Measurements from ENCODE around the gene KLK1. TPM values are rescaled to one million over a fixed set of nuclear protein-coding genes. Genes with fewer than 3 reads are reported as not detected.

Gene KLK1
- total RNA-seq, 1 donor from 2014 or later = not detected

DNA sequence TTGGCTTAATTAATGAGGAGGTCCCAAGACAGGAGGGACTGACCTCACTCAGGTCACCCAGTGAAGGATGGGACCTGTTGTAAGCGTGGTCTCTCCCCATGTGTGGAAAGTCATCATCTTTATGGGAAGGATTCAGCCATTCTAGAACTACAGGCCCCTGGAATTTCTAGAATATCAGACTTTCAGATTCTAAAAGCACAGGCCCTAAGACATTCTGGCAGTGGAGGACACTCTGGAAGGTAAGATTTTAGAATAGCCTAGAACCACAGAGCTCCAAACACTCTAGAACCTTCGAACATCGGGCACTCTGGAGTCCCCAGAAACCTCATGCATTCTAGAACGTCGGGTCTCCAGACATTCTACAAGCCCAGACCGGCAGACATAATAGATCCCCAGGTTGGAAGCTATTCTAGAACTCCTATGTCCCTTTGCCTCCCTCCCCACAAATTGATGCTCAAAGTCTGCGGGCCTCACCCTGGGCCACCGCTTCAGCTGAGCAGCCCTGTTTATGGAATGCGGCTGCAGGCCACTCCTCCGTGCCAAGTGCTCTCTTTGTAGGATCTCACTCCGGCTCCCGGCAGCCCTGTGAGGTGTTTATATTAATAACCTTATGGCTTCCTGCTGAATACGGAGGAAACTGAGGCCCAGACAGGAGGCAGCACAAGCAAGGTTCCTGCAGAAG lies 11.7 kb upstream of the KLK1 start:
- H3K27me3 ChIP-seq (ENCODE audit: control insufficient read depth, insufficient read depth, low read length) = peaks cover 4% of the 10 kb centered on the region
- peak overlapping the region; percentile 65 for H3K4me3 ChIP-seq (ENCODE audit: low read depth, low read length)
- DNase-seq (ENCODE audit: low read depth) = no peak
- no peaks in the 10 kb centered on the region for H3K36me3 ChIP-seq (ENCODE audit: control insufficient read depth, insufficient read depth, low read length)
- TF ChIP-seq, protein P1, sequence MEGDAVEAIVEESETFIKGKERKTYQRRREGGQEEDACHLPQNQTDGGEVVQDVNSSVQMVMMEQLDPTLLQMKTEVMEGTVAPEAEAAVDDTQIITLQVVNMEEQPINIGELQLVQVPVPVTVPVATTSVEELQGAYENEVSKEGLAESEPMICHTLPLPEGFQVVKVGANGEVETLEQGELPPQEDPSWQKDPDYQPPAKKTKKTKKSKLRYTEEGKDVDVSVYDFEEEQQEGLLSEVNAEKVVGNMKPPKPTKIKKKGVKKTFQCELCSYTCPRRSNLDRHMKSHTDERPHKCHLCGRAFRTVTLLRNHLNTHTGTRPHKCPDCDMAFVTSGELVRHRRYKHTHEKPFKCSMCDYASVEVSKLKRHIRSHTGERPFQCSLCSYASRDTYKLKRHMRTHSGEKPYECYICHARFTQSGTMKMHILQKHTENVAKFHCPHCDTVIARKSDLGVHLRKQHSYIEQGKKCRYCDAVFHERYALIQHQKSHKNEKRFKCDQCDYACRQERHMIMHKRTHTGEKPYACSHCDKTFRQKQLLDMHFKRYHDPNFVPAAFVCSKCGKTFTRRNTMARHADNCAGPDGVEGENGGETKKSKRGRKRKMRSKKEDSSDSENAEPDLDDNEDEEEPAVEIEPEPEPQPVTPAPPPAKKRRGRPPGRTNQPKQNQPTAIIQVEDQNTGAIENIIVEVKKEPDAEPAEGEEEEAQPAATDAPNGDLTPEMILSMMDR (IDR thresholded peaks at IDR 0.05; ENCODE audit: insufficient read depth, low read length, poor library complexity, severe bottlenecking) = no peak

DNA sequence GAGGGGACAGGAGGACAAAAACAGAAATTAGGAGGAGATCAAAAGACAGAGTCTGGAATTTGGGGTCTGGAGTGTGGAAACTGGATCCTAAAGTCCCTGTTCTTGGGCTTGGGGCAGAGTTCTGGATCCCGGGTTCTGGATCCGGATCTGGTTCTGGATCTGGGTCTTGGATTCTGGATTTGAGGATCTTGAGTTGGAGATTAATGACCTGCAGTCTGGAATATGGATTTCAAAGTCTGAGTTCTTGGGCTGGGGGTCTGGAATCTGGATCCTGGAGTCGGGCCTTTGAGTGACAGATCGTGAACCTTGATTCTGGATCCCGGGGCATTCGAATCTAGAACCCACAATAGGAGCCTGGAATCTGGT lies 10.2 kb upstream of the KLK1 start:
- peaks cover 4% of the 10 kb centered on the region for H3K27me3 ChIP-seq (ENCODE audit: control insufficient read depth, insufficient read depth, low read length)
- DNase-seq (ENCODE audit: low read depth) = no peak
- H3K36me3 ChIP-seq (ENCODE audit: control insufficient read depth, insufficient read depth, low read length) = no peaks in the 10 kb centered on the region
- TF ChIP-seq, protein P1 (IDR thresholded peaks at IDR 0.05; ENCODE audit: insufficient read depth, low read length, poor library complexity, severe bottlenecking) = no peak
- H3K4me3 ChIP-seq (ENCODE audit: low read depth, low read length) = no peak overlapping the region

DNA sequence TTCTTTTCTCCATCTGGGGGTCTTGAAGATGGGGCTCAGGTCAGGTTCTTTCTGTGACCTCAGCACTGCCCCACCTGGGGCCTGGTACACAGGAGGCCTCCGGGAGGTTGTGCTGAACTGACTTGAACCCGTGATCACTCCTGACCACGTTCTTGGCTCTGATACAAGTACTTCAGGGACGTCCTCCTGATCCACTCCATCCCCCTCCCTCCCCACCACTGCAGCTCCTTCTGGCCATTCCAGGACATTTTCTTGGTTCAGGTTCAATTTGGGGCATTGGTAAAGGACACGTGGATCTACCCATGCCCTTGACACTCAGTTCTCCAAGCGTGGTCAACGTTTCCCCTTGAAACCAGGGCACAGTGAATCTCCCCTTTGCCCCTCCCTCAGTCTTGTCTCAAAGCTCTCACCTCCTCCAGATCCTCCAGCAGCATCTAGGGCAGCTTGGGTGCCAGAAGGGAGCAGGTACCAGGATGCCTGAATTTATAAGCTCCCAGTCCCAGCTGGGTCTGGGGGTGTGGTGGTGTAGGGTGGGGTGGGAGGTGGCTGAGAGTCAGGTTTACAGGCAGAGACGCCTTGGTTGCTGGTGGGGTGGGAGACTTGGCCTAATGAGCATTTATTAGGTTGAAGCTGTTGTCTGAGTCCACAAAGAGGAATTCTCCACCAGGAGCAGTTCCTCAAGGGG lies 9.7 kb upstream of the KLK1 start, which contains the start of gene KLK15:
KLK15 (minus strand) TSS at position 458 of the 685 bp plus-strand sequence. CDS start 2,082 bp downstream, outside the sequence.
- TF ChIP-seq, protein P1 (IDR thresholded peaks at IDR 0.05; ENCODE audit: insufficient read depth, low read length, poor library complexity, severe bottlenecking) = no peak
- no peaks in the 10 kb centered on the region for H3K36me3 ChIP-seq (ENCODE audit: control insufficient read depth, insufficient read depth, low read length)
- DNase-seq (ENCODE audit: low read depth) = no peak
- H3K27me3 ChIP-seq (ENCODE audit: control insufficient read depth, insufficient read depth, low read length) = peaks cover 4% of the 10 kb centered on the region
- H3K4me3 ChIP-seq (ENCODE audit: low read depth, low read length) = no peak within 1 kb of the TSS

DNA sequence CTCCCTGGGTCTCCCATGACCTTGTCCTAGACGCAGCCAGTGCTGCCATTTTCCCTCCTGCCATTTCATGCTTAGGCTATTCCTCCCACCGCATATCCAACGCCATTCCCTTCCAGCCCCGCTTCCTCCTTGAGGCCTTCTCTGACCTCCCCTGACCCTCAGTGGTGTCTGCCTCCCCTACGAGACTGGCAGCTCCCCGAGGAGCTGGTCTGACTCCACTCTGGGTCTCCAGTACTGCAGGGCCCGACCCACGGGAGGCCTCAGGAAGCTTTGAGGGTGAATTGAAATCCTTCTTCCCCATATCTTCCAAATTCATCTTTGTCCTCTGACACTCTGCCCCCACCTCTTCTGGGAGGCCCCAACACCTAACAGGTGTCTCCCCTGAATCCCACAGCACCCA lies 9.1 kb upstream of the KLK1 start:
- no peaks in the 10 kb centered on the region for H3K36me3 ChIP-seq (ENCODE audit: control insufficient read depth, insufficient read depth, low read length)
- no peak for DNase-seq (ENCODE audit: low read depth)
- TF ChIP-seq, protein P1 (IDR thresholded peaks at IDR 0.05; ENCODE audit: insufficient read depth, low read length, poor library complexity, severe bottlenecking) = no peak

DNA sequence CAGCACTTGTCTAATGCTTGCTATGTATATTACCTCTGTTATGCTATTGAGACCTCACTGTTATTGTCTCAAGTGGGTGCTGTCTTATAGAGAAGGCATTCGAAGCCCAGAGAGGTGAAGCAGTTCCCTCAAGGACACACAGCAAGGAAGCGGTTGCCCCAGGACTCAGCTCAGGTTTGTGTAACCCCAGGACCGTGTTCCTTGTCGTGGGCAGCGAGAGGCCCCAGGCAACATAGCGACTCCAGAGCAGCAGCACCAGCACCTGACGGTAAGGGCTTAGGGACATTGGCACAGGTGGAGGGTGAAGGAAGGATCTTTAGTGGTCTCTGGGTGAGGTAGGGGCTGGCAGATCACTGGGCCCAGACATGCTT lies 7.4 kb upstream of the KLK1 start:
- Histone ChIP-seq H3K27me3 (ENCODE audit: control insufficient read depth, insufficient read depth, low read length) (peaks cover 2% of the 10 kb centered on the region), H3K36me3 (ENCODE audit: control insufficient read depth, insufficient read depth, low read length) (no peaks in the 10 kb centered on the region), H3K4me3 (ENCODE audit: low read depth, low read length) (no peak overlapping the region)
- DNase-seq (ENCODE audit: low read depth) = no peak
- TF ChIP-seq, protein P1 (IDR thresholded peaks at IDR 0.05; ENCODE audit: insufficient read depth, low read length, poor library complexity, severe bottlenecking) = no peak

More for the DNA sequence above, 9.1 kb upstream of the KLK1 start:
- Histone ChIP-seq H3K27me3 (ENCODE audit: control insufficient read depth, insufficient read depth, low read length) (peaks cover 4% of the 10 kb centered on the region), H3K4me3 (ENCODE audit: low read depth, low read length) (no peak overlapping the region)
